Esophagus squamous epithelium (tissue), 4 donors: ENCODE data around the gene WDR59.

Source experiments
- CTCF ChIP-seq, 6 experiments: fragments of 450-650 bp in 4 of 6; fragments of 200-600 bp in 2 of 6; sonication (generic) in 2 of 6; IDR thresholded peaks; one replicate each; pipeline ENCODE4 v1.5.1; 2016 to 2019; ENCODE audit warnings: antibody characterized with exemption in 6 of 6, mild to moderate bottlenecking in 4 of 6, moderate library complexity in 4 of 6
- POLR2A ChIP-seq, 4 donors: fragments of 450-650 bp; IDR thresholded peaks; one replicate each; pipeline ENCODE4 v1.6.1; 2017; ENCODE audit warnings: antibody characterized with exemption in 4 of 4, mild to moderate bottlenecking in 4 of 4, moderate library complexity in 3 of 4

GRCh38 chr16:75022567-75022966 lies 37.6 kb upstream of the WDR59 start:
- TF ChIP-seq CTCF (IDR thresholded peaks at IDR 0.05) (no peak), POLR2A (IDR thresholded peaks at IDR 0.05) (no peak)
